ENCODE data around the gene LIPE.

DNA sequence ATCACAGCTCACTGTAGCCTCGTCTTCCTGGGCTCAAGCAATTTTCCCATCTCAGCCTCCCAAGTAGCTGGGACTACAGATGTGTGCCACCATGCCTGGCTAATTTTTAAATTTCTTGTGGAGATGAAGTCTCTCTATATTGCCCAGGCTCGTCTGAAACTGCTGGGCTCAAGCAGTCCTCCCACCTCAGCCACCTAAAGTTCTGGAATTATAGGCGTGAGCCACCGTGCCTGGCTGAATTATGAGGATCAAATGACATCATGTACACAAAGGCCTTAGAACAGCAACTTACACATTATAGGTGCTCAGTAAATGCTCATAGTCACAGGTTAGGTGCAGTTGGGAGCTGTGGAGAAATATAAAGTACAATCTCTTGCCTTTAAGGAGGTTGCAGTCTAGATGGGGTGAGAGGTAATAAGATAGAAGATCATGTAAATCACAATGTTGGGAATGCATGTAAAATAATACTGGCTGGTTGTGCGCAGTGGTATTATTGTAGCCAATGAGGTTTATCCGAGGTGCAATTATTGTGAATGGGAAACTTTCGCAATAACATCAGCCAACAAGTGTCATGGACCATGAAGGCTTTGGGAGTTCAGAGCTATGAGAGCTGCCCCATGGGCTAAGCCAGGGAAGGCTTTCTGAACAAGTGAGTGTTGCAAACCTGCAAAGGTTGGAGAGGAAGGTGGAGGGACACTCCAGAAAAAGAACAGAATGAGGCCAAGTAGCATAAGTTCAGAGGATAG lies 45.4 kb upstream of the LIPE start:
- TF ChIP-seq, protein P1, sequence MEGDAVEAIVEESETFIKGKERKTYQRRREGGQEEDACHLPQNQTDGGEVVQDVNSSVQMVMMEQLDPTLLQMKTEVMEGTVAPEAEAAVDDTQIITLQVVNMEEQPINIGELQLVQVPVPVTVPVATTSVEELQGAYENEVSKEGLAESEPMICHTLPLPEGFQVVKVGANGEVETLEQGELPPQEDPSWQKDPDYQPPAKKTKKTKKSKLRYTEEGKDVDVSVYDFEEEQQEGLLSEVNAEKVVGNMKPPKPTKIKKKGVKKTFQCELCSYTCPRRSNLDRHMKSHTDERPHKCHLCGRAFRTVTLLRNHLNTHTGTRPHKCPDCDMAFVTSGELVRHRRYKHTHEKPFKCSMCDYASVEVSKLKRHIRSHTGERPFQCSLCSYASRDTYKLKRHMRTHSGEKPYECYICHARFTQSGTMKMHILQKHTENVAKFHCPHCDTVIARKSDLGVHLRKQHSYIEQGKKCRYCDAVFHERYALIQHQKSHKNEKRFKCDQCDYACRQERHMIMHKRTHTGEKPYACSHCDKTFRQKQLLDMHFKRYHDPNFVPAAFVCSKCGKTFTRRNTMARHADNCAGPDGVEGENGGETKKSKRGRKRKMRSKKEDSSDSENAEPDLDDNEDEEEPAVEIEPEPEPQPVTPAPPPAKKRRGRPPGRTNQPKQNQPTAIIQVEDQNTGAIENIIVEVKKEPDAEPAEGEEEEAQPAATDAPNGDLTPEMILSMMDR (IDR thresholded peaks at IDR 0.05), result no peak
- TF ChIP-seq POLR2AphosphoS5 (IDR thresholded peaks at IDR 0.05) (no peak), EP300 (IDR thresholded peaks at IDR 0.05) (no peak)
